CD4-positive, CD25-positive, alpha-beta regulatory T cell (primary cell): ENCODE measurements around the gene PSMB10. TPM values are rescaled to one million over a fixed set of nuclear protein-coding genes. Genes with fewer than 3 reads are reported as not detected.
A peak's percentile ranks its signal among the peaks of the same experiment; 100 is the strongest.

ENCODE experiments used
- ATAC-seq, 2 donors: fragments of 150-1000 bp; cut with Tn5 transposase; one replicate each; pipeline ENCODE4 v1.10.0; 2021; ENCODE audit warnings: low read depth in 2 of 2, moderate number of reproducible peaks in 2 of 2, moderate library complexity in 1 of 2
- DNase-seq, 3 donors: peaks; one replicate each; pipeline versions ENCODE4 v3.0.0 to v3.0.0-alpha.2; 2012 to 2022; ENCODE audit warnings: mixed read lengths in 1 of 3
- H3K27ac ChIP-seq: one replicate; pipeline ENCODE4 v1.7.0; 2013; ENCODE audit warnings: mild to moderate bottlenecking, low read length; ENCODE audit not compliant: insufficient read depth, poor library complexity, severe bottlenecking
- H3K27me3 ChIP-seq: one replicate; pipeline ENCODE4 v1.7.0; 2013; ENCODE audit warnings: low read length; ENCODE audit not compliant: control insufficient read depth, insufficient read depth
- H3K36me3 ChIP-seq: one replicate; pipeline ENCODE4 v1.7.0; 2013; ENCODE audit warnings: mild to moderate bottlenecking, low read length, moderate library complexity; ENCODE audit not compliant: control insufficient read depth, insufficient read depth
- H3K4me1 ChIP-seq: 2 replicates; pipeline ENCODE4 v1.7.0; 2013; ENCODE audit warnings: mild to moderate bottlenecking, low read length; ENCODE audit not compliant: insufficient read depth, control insufficient read depth, poor library complexity, severe bottlenecking
- H3K4me3 ChIP-seq: one replicate; pipeline ENCODE4 v1.7.0; 2013; ENCODE audit warnings: low read depth, mild to moderate bottlenecking, low read length, moderate library complexity
- H3K9me3 ChIP-seq, 2 experiments: 1 replicate in 1 of 2; 2 replicates in 1 of 2; pipeline ENCODE4 v1.7.0; 2013; ENCODE audit warnings: low read length in 2 of 2, mild to moderate bottlenecking in 1 of 2, moderate library complexity in 1 of 2; ENCODE audit not compliant: control insufficient read depth in 2 of 2
- H3K27ac Mint-ChIP-seq, 3 donors: one replicate each; pipeline ENCODE4 v1.8.0; 2020 to 2022; ENCODE audit warnings: mild to moderate bottlenecking in 3 of 3, mixed read lengths in 3 of 3, moderate library complexity in 2 of 3
- H3K27me3 Mint-ChIP-seq: one replicate; pipeline ENCODE4 v1.8.0; 2022; ENCODE audit warnings: mild to moderate bottlenecking, mixed read lengths
- H3K36me3 Mint-ChIP-seq: one replicate; pipeline ENCODE4 v1.8.0; 2020; ENCODE audit warnings: mixed read lengths
- H3K4me1 Mint-ChIP-seq, 4 donors: one replicate each; pipeline ENCODE4 v1.8.0; 2020 to 2022; ENCODE audit warnings: mixed read lengths in 4 of 4, mild to moderate bottlenecking in 1 of 4
- H3K4me3 Mint-ChIP-seq, 4 donors: one replicate each; pipeline ENCODE4 v1.8.0; 2020 to 2022; ENCODE audit warnings: mild to moderate bottlenecking in 4 of 4, mixed read lengths in 4 of 4, moderate library complexity in 3 of 4
- H3K9me3 Mint-ChIP-seq, 7 donors: one replicate each; pipeline ENCODE4 v1.8.0; 2020 to 2022; ENCODE audit warnings: mixed read lengths in 7 of 7, mild to moderate bottlenecking in 3 of 7, moderate library complexity in 2 of 7
- polyA plus RNA-seq, 4 donors: library from polyadenylated mRNA; unstranded; fragments of 300-500 nt; fragmentation: Illumina TruSeq; gene quantifications; one replicate each; pipeline ENCODE4 v1.2.3, GENCODE V29; 2021
- total RNA-seq: library from RNA; stranded (reverse); gene quantifications from one replicate; pipeline ENCODE4 v1.2.3, GENCODE V29; 2022

Gene PSMB10
- total and polyA plus RNA-seq, 5 donors from 2014 or later, result 136 to 673 (median 525) TPM

- DNase-seq, result no peak
- H3K4me1 ChIP-seq, result peaks cover 4% of the 10 kb centered on the region
- no peaks in the 10 kb centered on the region for H3K9me3 ChIP-seq
- H3K36me3 Mint-ChIP-seq, result no peaks in the 10 kb centered on the region
- no peaks in the 10 kb centered on the region for H3K27me3 Mint-ChIP-seq
- H3K4me3 ChIP-seq, result no peak overlapping the region
- peak overlapping the region; percentile 42 to 74 (median 44) for H3K27ac Mint-ChIP-seq
- H3K27ac ChIP-seq, result no peak overlapping the region
- H3K4me1 Mint-ChIP-seq, result peaks cover 0 to 18% (median 1%) of the 10 kb centered on the region in 4 donors
- peaks cover 25% of the 10 kb centered on the region for H3K36me3 ChIP-seq
- no peaks in the 10 kb centered on the region for H3K27me3 ChIP-seq
- no peak overlapping the region for H3K4me3 Mint-ChIP-seq
- H3K9me3 Mint-ChIP-seq, result no peaks in the 10 kb centered on the region
- no peak for ATAC-seq
Measured at GRCh38 chr16:67923414-67924116, 13.1 kb downstream of the PSMB10 start.

- ATAC-seq, result no peak
- Histone ChIP-seq H3K27ac (no peak overlapping the region), H3K27me3 (no peaks in the 10 kb centered on the region), H3K9me3 (no peaks in the 10 kb centered on the region), H3K4me1 (no peaks in the 10 kb centered on the region), H3K4me3 (no peak overlapping the region), H3K36me3 (peaks cover 28% of the 10 kb centered on the region)
- Mint-ChIP-seq H3K9me3 (no peaks in the 10 kb centered on the region), H3K4me3 (no peak overlapping the region), H3K27ac (peak overlapping the region in 1 of 3 donors; percentile 44), H3K36me3 (peaks cover 4% of the 10 kb centered on the region), H3K4me1 (peaks cover 0 to 18% (median 4%) of the 10 kb centered on the region in 4 donors), H3K27me3 (no peaks in the 10 kb centered on the region)
- no peak for DNase-seq
Measured at GRCh38 chr16:67922740-67923139, 13.9 kb downstream of the PSMB10 start.

DNA sequence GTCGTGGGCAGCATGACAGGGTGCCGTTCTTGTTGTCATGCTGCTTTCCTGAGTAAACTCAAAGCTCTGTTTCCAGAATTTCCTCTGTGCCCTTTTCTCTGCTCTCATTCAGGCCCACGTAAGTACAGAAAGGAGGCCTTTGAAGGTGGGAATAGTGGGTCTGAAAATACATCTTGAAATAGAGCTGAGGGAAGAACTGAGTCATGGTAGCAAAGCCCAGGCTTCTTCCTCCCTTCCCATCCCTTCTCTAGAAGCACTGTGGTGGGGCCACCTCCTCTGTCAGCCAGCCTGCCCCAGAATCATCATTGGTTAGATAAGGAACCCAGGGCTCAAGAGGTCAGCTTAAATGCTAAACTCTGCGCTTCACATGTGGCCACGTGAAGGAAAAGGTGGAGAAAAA, 14.4 kb downstream of the PSMB10 start:
- ATAC-seq (no peak), DNase-seq (no peak)
- H3K4me1 Mint-ChIP-seq, result peaks cover 0 to 23% (median 9%) of the 10 kb centered on the region in 4 donors
- Histone ChIP-seq H3K27ac (no peak overlapping the region), H3K4me3 (no peak overlapping the region), H3K36me3 (peaks cover 23% of the 10 kb centered on the region), H3K27me3 (no peaks in the 10 kb centered on the region), H3K4me1 (peaks cover 3% of the 10 kb centered on the region), H3K9me3 (no peaks in the 10 kb centered on the region)
- no peaks in the 10 kb centered on the region for H3K27me3 Mint-ChIP-seq
- no peak overlapping the region for H3K4me3 Mint-ChIP-seq
- peak overlapping the region in 2 of 3 donors; percentile 44 to 71 for H3K27ac Mint-ChIP-seq
- peaks cover 0 to 3% (median 0%) of the 10 kb centered on the region in 7 donors for H3K9me3 Mint-ChIP-seq
- H3K36me3 Mint-ChIP-seq, result peaks cover 9% of the 10 kb centered on the region

- peaks cover 23% of the 10 kb centered on the region for H3K36me3 ChIP-seq
- H3K4me3 ChIP-seq, result no peak overlapping the region
- Mint-ChIP-seq H3K4me1 (peaks cover 0 to 38% (median 21%) of the 10 kb centered on the region in 4 donors), H3K36me3 (peaks cover 23% of the 10 kb centered on the region), H3K4me3 (no peak overlapping the region), H3K9me3 (peaks cover 0 to 3% (median 0%) of the 10 kb centered on the region in 7 donors), H3K27me3 (no peaks in the 10 kb centered on the region), H3K27ac (peak overlapping the region in 1 of 3 donors; percentile 23)
- H3K9me3 ChIP-seq, result no peaks in the 10 kb centered on the region
- peak in 1 of 3 donors; percentile 32 for DNase-seq
- H3K4me1 ChIP-seq, result peaks cover 3% of the 10 kb centered on the region
- H3K27ac ChIP-seq, result no peak overlapping the region
- ATAC-seq, result no peak
- no peaks in the 10 kb centered on the region for H3K27me3 ChIP-seq
Measured at GRCh38 chr16:67919622-67920221, 16.9 kb downstream of the PSMB10 start.

GRCh38 chr16:67917852-67918236, 18.8 kb downstream of the PSMB10 start:
- Histone ChIP-seq H3K27me3 (no peaks in the 10 kb centered on the region), H3K9me3 (no peaks in the 10 kb centered on the region), H3K27ac (no peak overlapping the region), H3K4me3 (no peak overlapping the region), H3K36me3 (peaks cover 19% of the 10 kb centered on the region), H3K4me1 (peaks cover 3% of the 10 kb centered on the region)
- peak; percentile 95 to 96 for ATAC-seq
- Mint-ChIP-seq H3K27me3 (no peaks in the 10 kb centered on the region), H3K27ac (peak overlapping the region in 1 of 3 donors; percentile 88), H3K36me3 (peaks cover 29% of the 10 kb centered on the region), H3K9me3 (peaks cover 0 to 3% (median 0%) of the 10 kb centered on the region in 7 donors), H3K4me3 (no peak overlapping the region), H3K4me1 (peaks cover 0 to 42% (median 22%) of the 10 kb centered on the region in 4 donors)
- DNase-seq, result peak in 1 of 3 donors; percentile 32

DNA sequence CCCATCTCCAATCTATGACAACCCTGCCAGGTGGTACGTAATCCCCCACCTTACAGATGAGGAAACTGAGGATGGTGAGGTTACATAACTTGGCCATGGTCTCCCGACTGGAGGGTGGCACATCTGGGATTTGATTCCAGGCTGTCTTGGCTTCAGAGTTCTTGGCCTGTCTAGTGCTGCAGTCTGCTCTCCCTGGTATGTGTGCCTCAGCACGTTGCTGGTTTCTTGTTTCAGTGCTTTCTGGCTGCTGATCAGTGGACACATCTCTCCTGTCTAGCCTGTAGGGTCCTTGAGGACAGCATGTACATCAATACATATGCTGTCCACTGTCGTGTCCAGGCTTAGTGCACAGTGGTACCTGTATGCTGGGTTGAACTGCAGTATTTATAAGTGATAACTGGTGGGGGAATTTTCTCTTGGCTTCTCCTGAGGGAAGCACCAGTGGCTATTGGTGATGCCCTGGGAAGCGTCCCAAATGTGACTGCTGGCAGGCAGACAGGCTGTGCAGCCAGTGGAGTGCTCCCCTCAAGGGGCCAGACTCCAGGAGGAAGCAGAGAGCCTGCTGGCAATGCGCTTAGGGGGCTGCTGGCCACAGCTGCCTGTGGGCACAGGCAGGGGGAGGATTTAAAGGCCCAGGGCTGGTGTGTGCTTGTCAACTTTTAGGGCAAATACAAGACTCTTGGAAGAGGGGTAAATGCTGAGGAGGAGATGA, 19.4 kb downstream of the PSMB10 start:
- Mint-ChIP-seq H3K9me3 (peaks cover 0 to 3% (median 0%) of the 10 kb centered on the region in 7 donors), H3K4me1 (peaks cover 0 to 40% (median 22%) of the 10 kb centered on the region in 4 donors), H3K36me3 (peaks cover 29% of the 10 kb centered on the region), H3K27me3 (no peaks in the 10 kb centered on the region), H3K4me3 (no peak overlapping the region), H3K27ac (peak overlapping the region in 1 of 3 donors; percentile 88)
- Histone ChIP-seq H3K36me3 (peaks cover 19% of the 10 kb centered on the region), H3K9me3 (no peaks in the 10 kb centered on the region), H3K4me1 (peaks cover 3% of the 10 kb centered on the region), H3K27me3 (no peaks in the 10 kb centered on the region), H3K4me3 (no peak overlapping the region), H3K27ac (no peak overlapping the region)
- ATAC-seq (no peak), DNase-seq (no peak)

GRCh38 chr16:67915831-67916723, 20.6 kb downstream of the PSMB10 start:
- H3K36me3 ChIP-seq, result peaks cover 22% of the 10 kb centered on the region
- H3K4me1 ChIP-seq, result peaks cover 3% of the 10 kb centered on the region
- no peak overlapping the region for H3K4me3 Mint-ChIP-seq
- no peak overlapping the region for H3K4me3 ChIP-seq
- no peaks in the 10 kb centered on the region for H3K27me3 Mint-ChIP-seq
- H3K36me3 Mint-ChIP-seq, result peaks cover 29% of the 10 kb centered on the region
- peaks cover 0 to 33% (median 22%) of the 10 kb centered on the region in 4 donors for H3K4me1 Mint-ChIP-seq
- ATAC-seq, result no peak
- H3K27ac ChIP-seq, result no peak overlapping the region
- DNase-seq, result no peak
- H3K27me3 ChIP-seq, result no peaks in the 10 kb centered on the region
- peak overlapping the region; percentile 61 to 88 (median 87) for H3K27ac Mint-ChIP-seq
- H3K9me3 Mint-ChIP-seq, result peaks cover 0 to 3% (median 0%) of the 10 kb centered on the region in 7 donors
- no peaks in the 10 kb centered on the region for H3K9me3 ChIP-seq
